ACHN (cell line): ENCODE measurements around the gene RPS6KA6.

Source experiments
- DNase-seq: peaks from one replicate; pipeline ENCODE4 v3.0.0-alpha.2; 2015
- in situ Hi-C: cut with HindIII; loops from 2 replicates; pipeline ENCODE4 v1.10.0; 2017; ENCODE audit warnings: low sequenced_read_pairs, low pct_ligation_motif_present, low pct_unique_long_range_greater_than_20kb

The RPS6KA6 gene

DNA sequence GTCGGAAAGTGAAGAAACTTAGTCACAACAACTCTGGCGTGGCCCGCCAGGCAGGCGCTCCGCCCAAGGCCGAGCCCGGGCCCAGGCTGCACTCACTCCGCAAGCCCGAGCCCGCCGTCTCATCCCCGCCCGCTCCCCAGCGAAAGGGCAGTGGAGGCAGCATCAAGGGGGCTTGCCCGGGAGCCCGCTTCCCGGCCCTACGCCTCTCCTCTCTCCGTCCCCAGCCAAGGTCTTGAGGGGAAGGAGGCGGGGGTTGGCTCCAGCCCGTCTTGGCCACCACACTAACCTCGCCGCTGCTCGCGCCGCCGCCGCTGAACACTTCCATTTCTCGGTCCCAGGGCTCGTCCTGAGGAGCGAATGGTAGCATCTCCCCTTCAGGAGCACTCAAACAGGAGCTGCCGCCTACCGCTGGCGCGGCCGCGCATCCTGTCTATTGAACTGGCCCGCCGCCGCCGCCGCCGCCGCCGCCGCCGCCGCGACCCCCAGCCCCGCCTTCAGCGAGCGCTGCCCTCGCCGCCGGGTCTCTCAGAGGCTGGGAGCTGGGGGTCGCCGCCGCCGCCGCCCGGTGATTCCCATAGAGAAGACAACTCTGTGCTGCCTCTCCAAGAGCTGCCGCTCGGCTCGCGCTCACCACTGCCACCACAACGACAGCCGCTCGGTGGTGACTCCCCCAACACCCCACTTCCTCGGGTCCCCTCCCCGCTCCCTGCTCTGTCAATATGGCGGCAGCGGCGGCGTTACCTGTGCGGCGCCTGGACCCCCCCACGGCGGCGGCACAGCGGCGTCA, at the start of gene RPS6KA6:
Gene RPS6KA6 (minus strand): TSS at position 667 of the 787 bp plus-strand sequence. CDS start 300 bp downstream, at position 367.
- in situ Hi-C loops: no loop called here
- DNase-seq: peak; percentile 17

DNA sequence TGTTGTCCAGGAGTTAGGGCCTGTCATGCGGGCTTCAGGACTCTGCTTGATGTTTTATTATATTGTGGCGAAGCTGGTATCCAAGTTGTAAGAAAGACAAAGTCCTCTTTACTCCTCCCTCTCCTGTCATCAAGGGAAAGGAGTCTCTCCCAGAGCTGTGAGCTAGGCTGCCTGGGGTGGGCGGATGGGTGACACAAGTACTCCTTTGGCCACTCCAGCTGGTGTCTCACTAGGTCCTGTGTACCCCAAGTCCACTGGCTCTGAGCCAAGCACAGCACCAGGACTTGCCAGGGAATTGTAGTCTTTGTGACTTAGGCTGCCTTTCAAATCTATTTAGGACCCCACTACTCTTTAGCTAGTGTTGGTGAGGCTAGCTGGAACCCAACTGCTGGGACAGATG, 36.7 kb upstream of the RPS6KA6 start:
- no peak for DNase-seq
- in situ Hi-C loops: no loop called here

DNA sequence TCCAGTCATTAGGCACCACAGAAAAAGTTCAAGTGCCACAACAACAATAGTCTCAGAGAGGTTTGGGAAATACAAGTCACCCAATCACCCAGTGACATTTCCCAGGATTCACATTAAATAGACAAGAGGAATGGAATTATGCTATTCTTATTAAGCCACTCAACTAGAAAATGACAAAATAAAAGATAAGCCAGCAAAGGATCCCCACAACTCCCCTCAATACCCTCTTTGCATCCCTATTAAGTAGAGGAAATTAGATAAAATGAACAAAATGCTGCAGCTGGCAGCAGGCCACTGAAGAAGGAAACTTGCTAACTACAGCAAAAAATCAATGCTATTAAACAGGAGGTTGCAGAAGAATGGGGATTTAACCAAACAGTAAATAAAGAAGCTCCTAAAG, 35.3 kb upstream of the RPS6KA6 start:
- DNase-seq: no peak
- in situ Hi-C loops: no loop called here

DNA sequence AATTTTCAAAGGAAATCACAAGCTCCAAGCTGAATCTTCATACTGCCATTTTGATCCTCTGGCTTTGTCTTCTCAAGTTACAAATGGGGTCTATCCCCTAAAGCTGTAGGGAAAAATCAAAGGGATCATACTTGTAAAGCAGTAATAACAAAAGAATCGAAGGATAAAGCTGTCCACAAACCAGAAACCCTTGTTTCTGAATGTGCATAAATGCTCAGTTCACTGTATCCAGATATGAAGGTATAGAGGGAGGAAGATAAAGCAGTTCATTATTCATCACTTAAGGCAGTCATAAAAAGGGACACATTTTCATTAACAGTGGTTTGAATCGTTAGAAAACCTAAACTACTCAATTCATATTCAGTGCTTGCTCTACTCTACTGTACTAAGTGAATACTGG, 33.2 kb upstream of the RPS6KA6 start:
- in situ Hi-C loops: no loop called here
- no peak for DNase-seq

DNA sequence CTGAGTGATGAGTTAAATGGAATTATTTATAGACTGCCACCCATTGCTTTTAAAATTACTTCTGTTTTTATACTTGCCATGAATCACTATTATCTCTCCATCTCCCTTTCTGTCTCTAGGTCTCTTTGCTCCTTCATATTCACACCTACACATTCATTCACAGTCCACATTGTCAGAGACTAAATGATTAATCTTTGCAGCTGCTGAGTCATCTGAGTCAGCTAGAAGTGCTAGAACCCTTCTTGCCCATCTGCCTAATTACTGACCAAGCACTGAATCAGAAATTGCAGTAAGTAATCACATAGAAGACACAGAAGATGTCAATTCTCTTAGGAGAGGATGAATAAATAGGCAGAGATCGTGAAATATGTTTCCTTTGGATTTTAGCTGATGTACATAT, 31.6 kb upstream of the RPS6KA6 start:
- in situ Hi-C loops: no loop called here
- DNase-seq: no peak

DNA sequence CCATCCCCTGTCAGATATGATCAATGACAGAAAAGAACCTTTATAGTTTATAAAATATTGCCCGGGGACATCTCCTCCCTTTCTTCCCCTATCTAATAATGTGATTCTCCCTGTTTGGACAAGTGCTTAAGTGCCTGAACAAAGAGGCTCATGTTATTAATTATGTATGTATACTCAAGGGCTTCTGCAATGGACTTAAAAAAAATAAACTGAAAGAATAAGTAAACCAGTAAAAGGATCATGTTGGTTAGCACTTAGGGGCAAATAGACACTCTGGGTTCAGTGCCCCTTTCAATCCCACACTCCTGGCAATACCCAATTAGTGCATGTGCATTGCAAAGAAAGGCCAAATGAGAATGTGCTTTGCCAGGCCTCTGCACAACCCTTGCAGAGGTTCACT, 30.7 kb upstream of the RPS6KA6 start:
- in situ Hi-C loops: no loop called here
- DNase-seq: no peak

DNA sequence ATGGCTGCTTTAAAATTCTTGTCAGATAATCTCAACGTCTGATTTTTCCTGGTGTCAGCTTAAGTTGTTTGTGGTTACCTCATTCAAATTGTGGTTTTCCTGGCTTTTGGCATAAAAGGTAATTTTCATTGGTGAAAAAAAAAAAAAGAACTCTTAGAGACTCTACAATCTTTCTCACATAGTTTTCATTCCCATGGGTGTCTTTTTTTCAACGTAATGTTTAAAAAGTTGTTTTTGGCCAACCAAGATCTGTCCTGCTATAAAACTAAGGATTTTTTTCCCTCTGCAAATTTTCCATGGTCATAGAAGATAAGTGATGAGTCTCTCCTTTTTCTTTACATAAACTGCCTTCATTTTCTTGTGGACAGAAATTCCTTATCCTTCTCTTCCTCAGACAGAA, 28.9 kb upstream of the RPS6KA6 start:
- in situ Hi-C loops: no loop called here

DNA sequence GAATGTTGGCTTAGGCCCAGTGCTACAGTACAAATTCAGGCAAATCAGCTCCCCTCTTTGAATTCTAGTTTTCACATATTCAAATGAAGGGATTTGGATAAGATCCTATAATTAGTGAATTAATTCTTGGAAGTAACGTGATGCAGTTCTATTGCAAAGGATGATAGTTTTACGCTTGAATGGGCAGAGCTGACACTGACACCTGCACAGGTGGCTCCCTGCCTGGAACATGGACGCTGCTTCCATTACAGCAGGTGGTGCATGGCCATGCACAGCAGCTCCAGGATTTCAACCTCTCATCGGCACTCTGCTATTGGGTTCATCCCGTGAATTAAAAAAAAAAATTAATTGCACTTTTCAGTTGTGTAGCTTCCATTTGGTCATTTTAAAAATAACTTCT, 28.4 kb upstream of the RPS6KA6 start:
- in situ Hi-C loops: no loop called here
- no peak for DNase-seq

More for the DNA sequence above, 28.9 kb upstream of the RPS6KA6 start:
- DNase-seq: no peak

DNA sequence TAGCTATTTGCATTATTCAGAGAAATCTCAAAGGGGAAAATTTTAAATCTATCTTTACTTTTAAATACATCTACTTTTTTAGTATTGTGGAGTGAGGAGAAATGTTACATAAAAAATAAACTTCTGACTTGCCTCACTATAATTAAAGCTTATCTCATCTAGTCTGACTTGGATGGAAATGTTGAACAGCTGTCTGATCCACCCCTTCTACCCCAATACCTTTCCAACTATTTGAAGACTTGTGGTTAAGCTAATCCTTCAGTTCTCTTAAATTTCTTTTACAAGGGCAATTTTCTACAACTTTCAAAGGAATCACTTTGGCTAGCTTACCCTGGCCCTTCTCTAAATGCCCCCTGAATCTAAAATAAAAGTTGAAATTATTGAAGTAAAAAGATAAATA, 17.3 kb upstream of the RPS6KA6 start:
- in situ Hi-C loops: no loop called here
- no peak for DNase-seq

DNA sequence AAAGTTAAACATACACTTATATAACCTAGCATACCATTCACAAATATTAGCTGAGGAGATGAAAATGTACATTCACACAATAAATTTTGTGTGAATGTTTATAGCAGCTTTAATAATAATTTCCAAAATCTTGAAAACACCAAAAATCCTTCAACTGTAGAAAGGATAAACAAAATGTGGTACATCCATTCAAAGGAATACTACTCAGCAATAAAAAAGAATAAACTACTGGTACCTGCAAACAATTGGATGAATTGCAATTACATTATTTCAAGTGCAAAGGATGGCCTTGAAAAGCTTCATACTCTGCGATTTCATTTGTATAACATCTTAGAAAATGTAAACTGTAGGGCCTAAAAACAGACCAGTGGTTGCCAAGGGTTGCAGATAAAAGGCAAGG, 11.7 kb upstream of the RPS6KA6 start:
- no peak for DNase-seq
- in situ Hi-C loops: no loop called here

DNA sequence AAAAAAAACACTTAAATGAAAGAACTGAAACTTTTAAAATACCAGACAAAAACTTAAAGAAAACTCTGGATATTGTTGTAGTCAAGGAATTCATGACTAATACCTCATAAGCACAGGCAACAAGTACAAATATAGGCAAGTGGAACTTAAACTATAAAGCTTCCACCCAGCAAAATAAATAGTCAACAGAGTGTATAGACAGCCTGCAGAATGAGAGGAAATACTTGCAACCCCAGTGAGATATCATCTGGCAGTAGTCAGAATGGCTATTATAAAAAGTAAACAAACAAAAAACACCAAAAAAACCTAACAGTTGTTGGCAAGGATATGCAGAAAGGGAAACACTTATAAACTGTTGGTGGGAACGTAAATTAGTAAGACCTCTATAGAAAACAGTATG, 9.6 kb upstream of the RPS6KA6 start:
- no peak for DNase-seq
- in situ Hi-C loops: no loop called here

DNA sequence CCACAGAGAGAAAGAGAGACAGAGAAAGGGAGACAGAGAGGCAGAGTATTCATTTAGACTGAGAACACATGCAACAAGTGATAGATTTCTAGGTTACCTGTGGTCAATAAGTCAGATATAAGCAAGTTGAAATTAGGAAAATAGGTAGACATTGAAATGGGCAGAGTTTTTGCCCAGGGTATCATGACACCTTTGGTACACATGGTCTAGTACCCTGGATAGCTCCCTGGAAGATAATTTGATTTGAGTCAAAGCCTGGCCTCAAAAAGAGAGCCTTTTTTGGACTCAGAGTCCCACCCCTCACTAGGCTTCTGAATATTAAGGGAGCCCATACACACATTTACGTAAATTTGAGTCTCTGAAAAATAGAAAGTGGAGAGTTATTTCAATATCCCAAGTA, 4.0 kb upstream of the RPS6KA6 start:
- in situ Hi-C loops: no loop called here
- no peak for DNase-seq

DNA sequence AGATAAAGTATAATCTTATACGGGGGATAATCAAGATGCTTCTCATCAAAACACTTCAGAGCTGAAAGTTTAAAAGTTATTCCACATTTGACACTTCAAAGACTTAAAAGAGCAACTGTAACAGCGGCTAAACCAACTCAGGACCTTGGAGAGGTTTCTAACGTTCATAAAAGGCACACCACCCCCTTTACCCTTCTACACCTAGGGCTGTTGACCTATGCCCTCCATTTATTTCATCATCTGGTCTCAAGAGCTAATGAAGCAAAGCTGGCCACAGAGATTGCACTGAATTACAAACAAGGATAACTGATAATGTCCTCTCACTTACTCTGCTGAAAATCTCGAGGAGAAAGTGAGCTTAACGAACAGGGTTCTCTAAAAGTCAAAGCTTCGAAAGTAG, 1.1 kb upstream of the RPS6KA6 start:
- no peak for DNase-seq
- in situ Hi-C loops: no loop called here

DNA sequence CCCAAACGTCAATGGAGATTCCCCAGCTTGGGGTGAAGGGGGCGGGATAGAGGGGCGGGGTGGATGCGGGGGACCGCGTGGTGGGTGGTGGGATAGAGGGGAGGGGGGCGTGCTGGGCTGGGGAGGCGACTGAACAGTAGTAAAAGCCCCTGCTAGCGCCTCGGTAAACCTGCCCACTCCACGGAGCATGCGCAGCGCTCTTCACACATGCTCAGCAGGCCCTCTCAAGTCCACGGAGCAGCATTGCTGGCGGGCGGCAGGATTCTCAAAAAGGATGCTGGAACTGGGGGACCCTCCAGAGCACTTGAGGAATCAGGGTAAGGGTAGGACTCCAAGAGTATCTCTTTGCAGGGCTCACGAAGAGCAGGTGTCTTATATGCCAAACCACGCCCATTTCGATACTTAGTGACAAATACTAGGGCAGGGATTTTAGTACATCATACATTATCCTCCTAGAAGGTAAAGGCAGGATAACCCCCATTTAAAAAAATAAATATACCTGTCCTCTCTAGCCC, 378 bp upstream of the RPS6KA6 start:
- peak; percentile 48 for DNase-seq
- in situ Hi-C loops: no loop called here

DNA sequence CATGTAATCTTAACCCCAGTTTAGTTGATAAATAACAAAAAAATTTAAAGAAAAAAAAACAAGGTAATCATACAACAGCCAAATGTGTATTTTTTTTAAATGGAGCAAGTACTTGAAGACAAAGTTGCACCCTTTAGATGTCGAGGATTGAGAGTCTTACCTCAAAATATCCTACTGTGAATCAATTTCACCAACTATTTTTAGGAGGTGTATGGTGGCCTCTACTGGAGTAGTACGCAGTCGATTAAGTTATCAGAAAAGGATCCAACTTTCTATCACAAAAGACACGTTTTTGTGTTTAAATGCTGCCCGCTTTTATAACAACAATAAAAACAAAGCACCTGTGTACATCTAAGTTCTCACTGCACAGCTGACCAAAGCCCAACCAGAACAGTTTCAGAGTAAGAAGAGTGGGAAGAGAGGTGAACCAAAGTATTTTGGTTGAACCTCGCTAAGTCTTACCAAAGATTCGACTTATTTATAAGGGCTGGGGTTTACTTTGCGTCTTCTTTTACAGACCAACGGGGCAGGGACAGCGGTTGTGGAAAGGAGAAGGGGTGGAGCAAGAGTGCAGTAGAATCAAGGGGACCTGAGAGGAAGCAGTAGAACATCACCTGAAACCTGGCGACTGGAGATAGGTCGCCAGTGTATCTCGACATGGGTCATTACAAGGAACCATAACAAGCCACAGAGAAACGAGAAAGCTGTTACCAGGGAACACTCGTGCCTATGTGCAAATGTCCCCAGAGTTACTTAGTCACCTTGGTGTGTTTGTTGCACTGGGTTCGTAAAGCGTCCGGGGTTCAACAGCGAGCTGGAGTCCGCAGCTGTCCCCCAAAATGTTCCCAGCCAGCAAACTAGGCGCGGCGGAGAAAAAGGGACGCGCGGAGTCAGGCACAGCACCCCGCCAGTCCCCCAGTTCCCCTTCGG, 1.1 kb downstream of the RPS6KA6 start:
- in situ Hi-C loops: no loop called here
- DNase-seq: peak; percentile 0

DNA sequence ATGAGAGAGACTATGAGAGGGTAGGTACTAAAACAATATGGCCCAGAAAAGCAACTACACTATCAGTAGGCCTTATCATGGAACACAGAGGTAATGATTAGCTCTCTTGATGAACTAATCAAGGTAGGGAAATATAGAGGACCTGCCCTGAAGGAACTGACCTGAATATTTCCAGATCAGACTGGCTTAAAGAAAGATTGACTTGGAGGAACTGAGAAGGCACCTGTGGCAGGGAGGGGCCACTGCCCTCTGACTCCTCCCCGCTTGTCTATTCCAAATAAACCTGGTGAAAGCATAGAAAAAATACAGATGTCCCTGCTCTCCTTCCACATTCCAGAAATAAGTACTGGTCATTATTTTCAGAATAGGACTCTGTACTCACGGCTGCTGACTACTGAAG, 5.5 kb downstream of the RPS6KA6 start:
- DNase-seq: no peak
- in situ Hi-C loops: no loop called here

DNA sequence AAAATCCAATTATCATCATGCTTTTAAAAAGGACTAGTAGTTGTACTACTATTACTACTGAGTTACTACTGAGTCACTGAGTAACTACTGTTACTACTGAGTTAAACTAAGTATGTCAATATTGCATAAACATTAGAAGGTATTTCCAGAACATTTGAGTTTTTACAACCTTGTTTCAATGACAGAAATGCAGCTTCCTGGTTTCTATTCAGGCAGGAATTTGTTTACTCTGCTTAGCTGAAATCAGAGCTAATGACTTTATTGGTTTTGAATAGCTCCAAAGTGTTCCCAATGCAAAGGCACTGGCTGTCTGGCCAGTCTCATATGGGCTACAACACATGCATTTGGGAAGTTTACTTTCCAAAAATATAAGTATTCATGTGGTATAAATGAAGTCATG, 12.0 kb downstream of the RPS6KA6 start:
- in situ Hi-C loops: no loop called here
- DNase-seq: no peak

DNA sequence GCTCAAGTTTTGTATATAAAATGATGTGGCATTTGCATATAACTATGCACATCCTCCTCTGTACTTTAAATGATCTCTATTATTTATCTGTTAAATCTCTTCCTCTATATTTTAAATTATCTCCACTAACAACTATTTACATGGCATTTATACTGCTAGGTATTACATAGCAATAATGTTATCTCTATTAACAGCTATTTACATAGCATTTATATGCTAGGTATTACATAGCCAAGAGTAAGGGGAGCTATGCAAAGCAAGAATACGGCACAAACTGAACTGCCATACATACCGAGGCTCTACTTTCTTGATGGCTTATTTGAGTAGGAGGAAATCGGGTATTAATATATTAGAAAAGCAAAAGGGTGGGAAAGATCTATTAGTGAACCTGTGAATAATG, 12.7 kb downstream of the RPS6KA6 start:
- in situ Hi-C loops: no loop called here
- no peak for DNase-seq

DNA sequence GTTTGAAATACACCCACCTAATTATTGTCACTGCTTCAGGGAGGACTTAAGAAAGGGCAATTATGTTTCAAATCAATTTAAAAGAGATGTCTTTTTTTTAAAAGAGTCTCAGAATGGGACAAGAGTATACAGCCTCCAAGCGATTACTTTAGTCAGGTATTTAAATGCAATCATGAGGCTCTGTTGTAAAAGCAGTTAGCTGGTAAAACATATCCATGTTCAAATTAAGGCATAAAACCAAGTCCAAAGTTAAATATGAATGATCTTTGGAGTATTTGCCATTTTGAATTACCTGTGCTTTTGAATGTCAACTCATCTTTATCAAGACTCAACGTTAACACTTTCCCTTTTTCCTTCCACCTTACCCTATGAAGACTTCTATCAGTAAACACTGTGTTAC, 13.7 kb downstream of the RPS6KA6 start:
- no peak for DNase-seq
- in situ Hi-C loops: no loop called here

DNA sequence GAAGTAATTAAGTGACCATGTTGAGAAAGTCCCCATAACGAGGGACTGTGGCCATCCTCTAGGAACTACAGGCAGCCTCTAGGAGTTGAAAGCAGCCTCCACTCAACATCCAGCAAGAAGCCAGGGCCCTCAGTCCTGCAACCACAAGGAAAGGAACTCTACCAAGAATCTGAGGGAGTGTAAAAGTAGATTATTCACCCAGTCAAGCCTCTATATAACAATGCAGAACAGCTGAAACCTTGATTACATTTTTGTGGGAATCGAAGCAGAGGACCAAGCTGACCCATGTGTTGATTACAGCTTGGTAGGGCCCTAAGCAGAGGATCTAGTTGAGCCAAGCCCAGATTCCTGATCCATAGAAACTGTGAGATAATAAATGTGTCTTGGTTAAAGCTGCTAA, 17.1 kb downstream of the RPS6KA6 start:
- in situ Hi-C loops: no loop called here
- no peak for DNase-seq
